Measurements from ENCODE around the gene NAGA. TPM values are rescaled to one million over a fixed set of nuclear protein-coding genes. Genes with fewer than 3 reads are reported as not detected.

Gene NAGA
- 3.7 to 8.2 TPM (median 7.0 TPM) in 5 replicates for total RNA-seq (2022; extraction: Qiagen RNA extraction; ENCODE audit: low read depth)

GRCh38 chr22:42070517-42071422 lies at the start of gene NAGA:
Gene NAGA (minus strand): TSS chr22:42070812. CDS start chr22:42070297, 515 bp downstream.

GRCh38 chr22:42090596-42091454 lies 20.2 kb upstream of the NAGA start, which contains the start of gene NDUFA6:
Gene NDUFA6 (minus strand): TSS chr22:42090772. CDS start chr22:42090744, 28 bp downstream.

GRCh38 chr22:42079319-42080251 lies 9.0 kb upstream of the NAGA start, which contains the start of gene SMDT1:
Gene SMDT1 (plus strand): TSS chr22:42079700. CDS start chr22:42079769, 69 bp downstream.

GRCh38 chr22:42074132-42074811 lies 3.7 kb upstream of the NAGA start, which contains the start of gene PHETA2:
Gene PHETA2 (plus strand): TSS chr22:42074248. CDS start chr22:42077294, 3,046 bp downstream.

Other genes starting within 250 kb of the NAGA start
- 18.8 to 34.4 TPM (median 28.8 TPM) in 5 replicates for gene SREBF2, start 237.7 kb downstream of the NAGA start, total RNA-seq (2022; extraction: Qiagen RNA extraction; ENCODE audit: low read depth)
- gene SHISA8, start 155.7 kb downstream of the NAGA start, total RNA-seq (2022; extraction: Qiagen RNA extraction; ENCODE audit: low read depth): 0.14 to 0.29 TPM (median 0.29 TPM) in 3 of 5 replicates, not detected in the others
- 0.11 to 0.37 TPM (median 0.15 TPM) in 5 replicates for gene TNFRSF13C, start 144.0 kb downstream of the NAGA start, total RNA-seq (2022; extraction: Qiagen RNA extraction; ENCODE audit: low read depth)
- 19.3 to 38.8 TPM (median 37.3 TPM) in 5 replicates for gene CENPM, start 123.7 kb downstream of the NAGA start, total RNA-seq (2022; extraction: Qiagen RNA extraction; ENCODE audit: low read depth)
- gene SEPTIN3, start 101.4 kb downstream of the NAGA start, total RNA-seq (2022; extraction: Qiagen RNA extraction; ENCODE audit: low read depth): 0.83 to 1.5 TPM (median 1.3 TPM) in 5 replicates
- 0.12 TPM in 1 of 5 replicates, not detected in the others for gene WBP2NL, start 72.0 kb downstream of the NAGA start, total RNA-seq (2022; extraction: Qiagen RNA extraction; ENCODE audit: low read depth)
- not detected in 5 replicates for gene PHETA2, start 3.4 kb upstream of the NAGA start, total RNA-seq (2022; extraction: Qiagen RNA extraction; ENCODE audit: low read depth)
- 30.2 to 42.0 TPM (median 38.1 TPM) in 5 replicates for gene SMDT1, start 8.9 kb upstream of the NAGA start, total RNA-seq (2022; extraction: Qiagen RNA extraction; ENCODE audit: low read depth)
- gene NDUFA6, start 20.0 kb upstream of the NAGA start, total RNA-seq (2022; extraction: Qiagen RNA extraction; ENCODE audit: low read depth): 61.8 to 72.3 TPM (median 66.9 TPM) in 5 replicates
- gene CYP2D6, start 60.0 kb upstream of the NAGA start, total RNA-seq (2022; extraction: Qiagen RNA extraction; ENCODE audit: low read depth): 0.40 to 0.54 TPM (median 0.50 TPM) in 5 replicates
- gene TCF20, start 199.8 kb upstream of the NAGA start, total RNA-seq (2022; extraction: Qiagen RNA extraction; ENCODE audit: low read depth): 11.2 to 16.1 TPM (median 13.4 TPM) in 5 replicates

All from A549 treated with ZK216348 at 1 μM for 4 hours (cell line).